Activated B cell treated with CpG ODN at 0.5 μM for 24 hours (primary cell): Measurements from ENCODE around the gene SACM1L. TPM values are rescaled to one million over a fixed set of nuclear protein-coding genes. Genes with fewer than 3 reads are reported as not detected.

Experiments used
- ATAC-seq: fragments of 200-7000 bp; cut with Tn5 transposase; one replicate; pipeline ENCODE4 v1.10.0; 2021; ENCODE audit warnings: low read depth, mild to moderate bottlenecking, moderate library complexity
- CTCF ChIA-PET: fragments of 350-600 bp; sonication (Branson Sonifier 250); formaldehyde crosslinking; loops from one replicate; lab custom pipeline; 2021; ENCODE audit warnings: antibody characterized with exemption; lab: Charles Lee
- POLR2A ChIA-PET: fragments of 350-600 bp; sonication (Branson Sonifier 250); formaldehyde crosslinking; loops from one replicate; lab custom pipeline; 2021; ENCODE audit warnings: antibody characterized with exemption; lab: Charles Lee
- DNase-seq: peaks from one replicate; pipeline ENCODE4 v3.0.0; 2022
- H3K27ac Mint-ChIP-seq: one replicate; pipeline ENCODE4 v1.8.0; 2020; ENCODE audit warnings: mixed read lengths
- H3K27me3 Mint-ChIP-seq: one replicate; pipeline ENCODE4 v1.8.0; 2021; ENCODE audit warnings: mixed read lengths
- H3K36me3 Mint-ChIP-seq: one replicate; pipeline ENCODE4 v1.8.0; 2021; ENCODE audit warnings: low read depth, mixed read lengths
- H3K4me1 Mint-ChIP-seq: one replicate; pipeline ENCODE4 v1.8.0; 2021; ENCODE audit warnings: mixed read lengths
- H3K4me3 Mint-ChIP-seq: one replicate; pipeline ENCODE4 v1.8.0; 2020; ENCODE audit warnings: mild to moderate bottlenecking, mixed read lengths
- H3K9me3 Mint-ChIP-seq: one replicate; pipeline ENCODE4 v1.8.0; 2020; ENCODE audit warnings: mixed read lengths
- intact Hi-C: fragments of 100-400 bp; cut with micrococcal nuclease; formaldehyde crosslinking; loops from one replicate; pipeline ENCODE4 v1.15.1; 2024
- total RNA-seq: library from RNA; stranded (reverse); gene quantifications from 2 replicates; pipeline ENCODE4 v1.2.3, GENCODE V29; 2022
- TF ChIP-seq, protein P1 (sequence below): fragments of 200-600 bp; IDR thresholded peaks from one replicate; pipeline ENCODE4 v1.8.0; 2022; ENCODE audit warnings: antibody characterized with exemption, mild to moderate bottlenecking

SACM1L gene
- total RNA-seq, 1 donor from 2014 or later = 55.5 TPM

DNA sequence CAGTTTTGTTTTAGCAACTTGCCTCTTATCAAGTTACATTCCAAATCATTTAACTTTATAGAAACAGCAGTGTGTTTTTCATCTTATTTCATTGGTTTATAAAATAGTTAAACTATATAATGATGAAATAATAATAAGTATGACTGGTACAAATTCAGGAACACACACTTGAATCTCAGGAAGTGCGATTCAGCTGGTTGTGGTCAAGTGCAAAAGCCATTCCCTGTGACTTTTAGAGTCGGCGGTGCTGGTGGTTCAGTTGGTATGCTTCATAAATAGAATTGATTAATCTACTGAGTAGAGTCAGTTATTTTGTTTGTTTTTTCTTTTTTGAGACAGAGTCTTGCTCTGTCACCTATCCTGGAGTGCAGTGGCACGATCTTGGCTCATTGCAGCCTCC, 22.7 kb downstream of the SACM1L start:
- Mint-ChIP-seq H3K27me3 (no peaks in the 10 kb centered on the region), H3K4me3 (no peak overlapping the region), H3K36me3 (peaks cover 72% of the 10 kb centered on the region), H3K4me1 (no peaks in the 10 kb centered on the region), H3K27ac (no peak overlapping the region), H3K9me3 (no peaks in the 10 kb centered on the region)
- TF ChIP-seq, protein P1, sequence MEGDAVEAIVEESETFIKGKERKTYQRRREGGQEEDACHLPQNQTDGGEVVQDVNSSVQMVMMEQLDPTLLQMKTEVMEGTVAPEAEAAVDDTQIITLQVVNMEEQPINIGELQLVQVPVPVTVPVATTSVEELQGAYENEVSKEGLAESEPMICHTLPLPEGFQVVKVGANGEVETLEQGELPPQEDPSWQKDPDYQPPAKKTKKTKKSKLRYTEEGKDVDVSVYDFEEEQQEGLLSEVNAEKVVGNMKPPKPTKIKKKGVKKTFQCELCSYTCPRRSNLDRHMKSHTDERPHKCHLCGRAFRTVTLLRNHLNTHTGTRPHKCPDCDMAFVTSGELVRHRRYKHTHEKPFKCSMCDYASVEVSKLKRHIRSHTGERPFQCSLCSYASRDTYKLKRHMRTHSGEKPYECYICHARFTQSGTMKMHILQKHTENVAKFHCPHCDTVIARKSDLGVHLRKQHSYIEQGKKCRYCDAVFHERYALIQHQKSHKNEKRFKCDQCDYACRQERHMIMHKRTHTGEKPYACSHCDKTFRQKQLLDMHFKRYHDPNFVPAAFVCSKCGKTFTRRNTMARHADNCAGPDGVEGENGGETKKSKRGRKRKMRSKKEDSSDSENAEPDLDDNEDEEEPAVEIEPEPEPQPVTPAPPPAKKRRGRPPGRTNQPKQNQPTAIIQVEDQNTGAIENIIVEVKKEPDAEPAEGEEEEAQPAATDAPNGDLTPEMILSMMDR = no peak
- DNase-seq (no peak), ATAC-seq (no peak)
- intact Hi-C loops = no loop called here
- ChIA-PET POLR2A (no interaction called here), CTCF (no interaction called here)

DNA sequence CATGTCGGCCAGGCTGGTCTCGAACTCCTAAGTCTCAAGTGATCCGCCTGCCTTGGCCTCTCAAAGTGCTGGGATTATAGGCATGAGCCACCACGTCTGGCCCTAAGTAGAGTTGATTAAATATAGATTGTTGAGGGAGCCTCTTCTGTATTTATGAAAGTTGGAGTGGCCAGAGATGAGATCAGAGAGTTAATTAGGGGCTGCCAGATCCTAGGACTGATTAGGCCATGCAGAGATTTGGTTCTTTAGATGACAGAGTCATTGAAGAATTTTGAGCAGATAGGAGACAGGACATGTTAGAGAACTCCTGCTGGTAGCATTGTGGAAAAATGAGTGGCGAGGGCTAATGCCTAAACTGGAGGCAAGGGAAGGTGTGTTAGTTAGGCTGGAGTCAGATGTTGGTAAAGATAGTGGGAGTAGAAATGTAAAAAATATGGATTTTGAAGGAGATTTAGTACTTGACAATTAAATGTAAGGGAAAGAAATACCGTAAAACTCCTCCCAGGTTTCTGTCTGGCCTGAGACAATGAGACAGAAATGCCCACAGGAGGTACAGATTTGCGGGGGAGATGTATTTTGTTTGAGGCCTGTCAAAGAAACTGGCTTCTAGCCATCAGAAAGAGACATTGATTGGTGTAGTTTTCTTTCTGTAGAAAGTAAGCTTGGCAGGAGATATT, 23.4 kb downstream of the SACM1L start:
- Mint-ChIP-seq H3K27ac (no peak overlapping the region), H3K27me3 (no peaks in the 10 kb centered on the region), H3K4me1 (no peaks in the 10 kb centered on the region), H3K4me3 (no peak overlapping the region), H3K9me3 (no peaks in the 10 kb centered on the region), H3K36me3 (peaks cover 71% of the 10 kb centered on the region)
- POLR2A ChIA-PET = no interaction called here
- no peak for ATAC-seq
- TF ChIP-seq, protein P1 = no peak
- CTCF ChIA-PET = no interaction called here
- intact Hi-C loops = no loop called here
- DNase-seq = no peak

DNA sequence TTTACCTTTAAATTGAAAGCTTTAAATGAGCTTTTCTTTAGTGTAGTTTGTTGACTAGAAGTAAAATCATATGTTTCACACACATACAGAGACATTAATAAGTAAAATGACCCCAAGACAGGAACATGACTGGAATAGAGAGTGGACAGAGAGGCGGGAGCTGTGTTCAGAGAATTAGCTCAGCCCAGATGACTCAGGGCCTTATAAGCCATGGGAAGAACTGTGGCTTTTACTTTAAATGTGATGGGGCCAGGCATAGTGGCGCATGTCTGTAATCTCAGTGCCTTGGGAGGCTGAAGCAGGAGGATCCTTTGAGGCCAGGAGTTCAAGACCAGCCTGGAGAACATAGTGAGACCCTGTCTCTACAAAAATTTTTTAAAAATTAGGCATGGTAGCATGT, 26.7 kb downstream of the SACM1L start:
- DNase-seq = no peak
- ChIA-PET CTCF (interaction anchor here (0.7 kb wide), 1 partner anchor 902 kb away, joined by 3 read pairs; no protein-coding TSS in a partner anchor), POLR2A (interaction anchor here (0.6 kb wide), 1 partner anchor 11 kb away, joined by 8 read pairs; no protein-coding TSS in a partner anchor)
- TF ChIP-seq, protein P1 = no peak
- no peak overlapping the region for H3K27ac Mint-ChIP-seq
- H3K4me1 Mint-ChIP-seq = no peaks in the 10 kb centered on the region
- intact Hi-C loops = no loop called here
- H3K36me3 Mint-ChIP-seq = peaks cover 67% of the 10 kb centered on the region
- ATAC-seq = no peak
- no peak overlapping the region for H3K4me3 Mint-ChIP-seq
- no peaks in the 10 kb centered on the region for H3K9me3 Mint-ChIP-seq
- no peaks in the 10 kb centered on the region for H3K27me3 Mint-ChIP-seq

DNA sequence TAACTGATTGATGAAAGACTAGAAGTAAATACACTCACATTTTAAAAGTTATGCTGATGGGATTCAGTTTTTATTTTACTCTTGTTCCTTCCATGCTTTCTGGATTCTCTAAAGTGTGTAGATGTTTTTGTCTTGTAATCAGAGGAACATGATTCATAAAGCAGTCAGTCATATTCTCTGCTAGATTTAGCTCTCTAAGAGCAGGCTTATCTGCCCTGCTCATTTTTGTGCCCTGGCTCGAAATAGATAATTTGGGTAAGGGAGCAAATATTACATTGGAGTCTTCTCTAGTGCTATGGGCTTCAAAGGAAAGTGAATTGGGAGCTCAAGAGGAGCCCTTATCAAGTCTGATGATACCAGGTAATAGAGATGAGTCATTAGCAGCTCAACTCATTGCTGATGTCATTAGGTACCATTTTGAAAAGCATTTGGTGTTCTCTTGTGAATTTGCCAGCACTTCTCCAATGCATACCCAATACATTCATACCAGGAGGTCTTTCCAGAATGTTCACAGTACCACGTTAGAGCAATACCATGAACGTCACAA, 27.7 kb downstream of the SACM1L start:
- Mint-ChIP-seq H3K36me3 (peaks cover 64% of the 10 kb centered on the region), H3K4me3 (no peak overlapping the region), H3K9me3 (no peaks in the 10 kb centered on the region), H3K27ac (no peak overlapping the region), H3K27me3 (no peaks in the 10 kb centered on the region), H3K4me1 (no peaks in the 10 kb centered on the region)
- DNase-seq (no peak), ATAC-seq (no peak)
- intact Hi-C loops = no loop called here
- POLR2A ChIA-PET = no interaction called here
- CTCF ChIA-PET = no interaction called here
- TF ChIP-seq, protein P1 = no peak

DNA sequence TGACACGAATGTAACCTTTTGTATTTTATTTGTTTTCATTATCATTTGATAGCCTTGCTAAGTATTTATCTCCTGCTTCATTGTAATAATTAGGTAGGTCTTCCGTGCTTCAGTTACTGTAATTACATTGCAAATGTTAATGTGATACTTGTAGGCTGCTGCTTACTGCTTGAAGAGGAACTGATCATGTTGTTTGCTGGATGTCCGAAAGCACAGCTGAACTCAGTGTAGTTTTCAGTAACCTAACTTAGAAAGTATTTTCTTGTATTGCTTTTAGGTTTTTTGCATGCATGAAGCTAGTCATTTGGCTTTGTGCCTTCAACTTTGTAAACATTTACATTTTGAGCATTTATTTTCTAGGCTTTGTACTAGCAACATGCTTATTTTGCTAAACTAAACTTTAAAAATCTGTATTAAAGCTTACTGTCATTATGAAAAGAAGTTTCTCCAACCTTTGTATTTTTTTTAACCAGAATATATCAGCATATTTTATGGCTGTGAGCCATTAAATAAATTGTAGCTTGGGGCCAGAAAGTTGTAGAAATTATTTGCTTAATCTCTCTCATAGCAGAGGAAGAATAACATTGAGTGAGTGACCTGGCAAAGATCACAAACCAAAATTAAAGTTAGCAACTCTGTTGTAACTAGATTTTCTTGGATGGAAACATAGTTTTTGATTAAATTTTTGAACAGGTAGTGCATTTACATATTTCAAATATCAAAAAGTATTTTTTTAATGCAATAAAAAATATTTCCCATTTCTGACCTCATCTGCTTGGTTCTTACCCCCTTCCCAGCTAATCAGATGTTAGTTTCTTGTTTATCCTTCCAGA, 30.7 kb downstream of the SACM1L start:
- Mint-ChIP-seq H3K36me3 (peaks cover 70% of the 10 kb centered on the region), H3K9me3 (no peaks in the 10 kb centered on the region), H3K4me3 (no peak overlapping the region), H3K27ac (no peak overlapping the region), H3K4me1 (no peaks in the 10 kb centered on the region), H3K27me3 (no peaks in the 10 kb centered on the region)
- POLR2A ChIA-PET = no interaction called here
- no peak for ATAC-seq
- no peak for DNase-seq
- CTCF ChIA-PET = no interaction called here
- TF ChIP-seq, protein P1 = no peak
- intact Hi-C loops = no loop called here
